ENCODE data around the gene YWHAE. TPM values are rescaled to one million over a fixed set of nuclear protein-coding genes. Genes with fewer than 3 reads are reported as not detected.

Gene YWHAE
- total and polyA plus RNA-seq, 9 donors, result 288 to 589 (median 452) TPM

DNA sequence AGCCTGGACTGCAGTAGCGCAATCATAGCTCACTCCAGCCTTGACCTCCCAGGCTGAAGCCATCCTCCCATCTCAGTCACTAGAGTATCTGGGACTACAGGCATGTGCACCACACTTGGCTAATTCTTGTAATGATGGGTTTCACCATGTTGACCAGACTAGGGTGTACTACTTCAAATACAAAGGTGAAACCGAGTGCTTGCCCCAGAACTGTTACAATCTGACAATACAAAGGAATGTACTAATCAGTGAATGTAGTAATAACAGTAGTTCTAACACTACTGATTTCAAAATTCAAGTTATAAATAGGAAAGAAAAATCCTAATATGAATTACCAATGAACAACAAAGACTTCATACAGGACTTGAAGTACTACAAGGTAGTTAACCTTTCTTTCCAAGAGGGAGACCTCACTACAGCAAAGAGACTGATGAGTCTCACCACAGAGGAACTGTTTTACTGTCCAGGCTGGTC lies 31.6 kb upstream of the YWHAE start:
- TF ChIP-seq, protein P1, sequence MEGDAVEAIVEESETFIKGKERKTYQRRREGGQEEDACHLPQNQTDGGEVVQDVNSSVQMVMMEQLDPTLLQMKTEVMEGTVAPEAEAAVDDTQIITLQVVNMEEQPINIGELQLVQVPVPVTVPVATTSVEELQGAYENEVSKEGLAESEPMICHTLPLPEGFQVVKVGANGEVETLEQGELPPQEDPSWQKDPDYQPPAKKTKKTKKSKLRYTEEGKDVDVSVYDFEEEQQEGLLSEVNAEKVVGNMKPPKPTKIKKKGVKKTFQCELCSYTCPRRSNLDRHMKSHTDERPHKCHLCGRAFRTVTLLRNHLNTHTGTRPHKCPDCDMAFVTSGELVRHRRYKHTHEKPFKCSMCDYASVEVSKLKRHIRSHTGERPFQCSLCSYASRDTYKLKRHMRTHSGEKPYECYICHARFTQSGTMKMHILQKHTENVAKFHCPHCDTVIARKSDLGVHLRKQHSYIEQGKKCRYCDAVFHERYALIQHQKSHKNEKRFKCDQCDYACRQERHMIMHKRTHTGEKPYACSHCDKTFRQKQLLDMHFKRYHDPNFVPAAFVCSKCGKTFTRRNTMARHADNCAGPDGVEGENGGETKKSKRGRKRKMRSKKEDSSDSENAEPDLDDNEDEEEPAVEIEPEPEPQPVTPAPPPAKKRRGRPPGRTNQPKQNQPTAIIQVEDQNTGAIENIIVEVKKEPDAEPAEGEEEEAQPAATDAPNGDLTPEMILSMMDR (IDR thresholded peaks at IDR 0.05), result no peak
- TF ChIP-seq POLR2A (IDR thresholded peaks at IDR 0.05) (no peak), EP300 (IDR thresholded peaks at IDR 0.05) (no peak)
- no peaks in the 10 kb centered on the region for H3K9me3 ChIP-seq
- no peak overlapping the region for H3K27ac ChIP-seq
- no peak overlapping the region for H3K4me3 ChIP-seq
- no peaks in the 10 kb centered on the region for H3K4me1 ChIP-seq (ENCODE audit: insufficient read depth)
- no peak for DNase-seq
- no peaks in the 10 kb centered on the region for H3K36me3 ChIP-seq
- 72 to 80% (median 73%) methylated on average over 2 of the region's 2 CpGs for WGBS, 3 donors
- no peaks in the 10 kb centered on the region for H3K27me3 ChIP-seq
- intact Hi-C loops (cut with DNase I), result no loop called here

DNA sequence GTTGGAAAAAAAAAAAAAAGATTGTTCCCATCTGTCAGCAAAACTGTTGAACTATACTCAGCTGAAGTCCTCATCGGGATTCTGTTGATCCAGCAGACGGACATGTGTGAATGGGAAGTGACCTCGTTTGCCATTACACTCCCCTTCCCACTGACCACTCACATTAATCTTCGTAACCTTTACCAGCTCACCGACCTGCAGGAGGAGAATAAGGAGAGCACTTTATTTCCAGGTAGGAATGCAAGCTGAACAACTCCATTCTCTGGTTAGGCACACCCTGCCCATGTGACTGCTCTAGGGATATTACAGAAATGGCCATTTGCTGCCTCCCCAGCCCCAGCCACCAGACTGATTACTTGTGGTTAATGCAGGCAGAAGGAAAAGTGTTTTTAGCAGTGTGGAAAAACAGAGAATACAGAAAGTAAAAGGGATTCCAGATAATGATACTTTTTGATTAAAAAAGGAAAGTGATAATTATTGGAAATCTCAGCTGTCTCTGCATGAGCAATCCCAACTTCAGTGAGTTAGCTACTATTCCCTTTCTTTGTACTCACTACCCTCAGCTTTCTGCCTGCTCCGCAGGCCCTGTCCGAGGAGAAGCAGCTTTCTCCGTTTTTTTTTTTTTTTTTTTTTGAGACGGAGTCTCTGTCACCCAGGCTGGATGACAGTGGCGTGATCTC lies 23.6 kb upstream of the YWHAE start:
- H3K4me1 ChIP-seq (ENCODE audit: insufficient read depth), result no peaks in the 10 kb centered on the region
- no peak for TF ChIP-seq EP300 (IDR thresholded peaks at IDR 0.05)
- TF ChIP-seq POLR2A (IDR thresholded peaks at IDR 0.05), result no peak
- TF ChIP-seq, protein P1 (IDR thresholded peaks at IDR 0.05), result no peak
- H3K27ac ChIP-seq, result no peak overlapping the region
- H3K36me3 ChIP-seq, result no peaks in the 10 kb centered on the region
- no peaks in the 10 kb centered on the region for H3K27me3 ChIP-seq
- H3K9me3 ChIP-seq, result no peaks in the 10 kb centered on the region
- intact Hi-C loops (cut with DNase I), result no loop called here
- DNase-seq, result no peak
- no peak overlapping the region for H3K4me3 ChIP-seq
- WGBS, 3 donors, result 74 to 77% (median 74%) methylated on average over 10 of the region's 10 CpGs

DNA sequence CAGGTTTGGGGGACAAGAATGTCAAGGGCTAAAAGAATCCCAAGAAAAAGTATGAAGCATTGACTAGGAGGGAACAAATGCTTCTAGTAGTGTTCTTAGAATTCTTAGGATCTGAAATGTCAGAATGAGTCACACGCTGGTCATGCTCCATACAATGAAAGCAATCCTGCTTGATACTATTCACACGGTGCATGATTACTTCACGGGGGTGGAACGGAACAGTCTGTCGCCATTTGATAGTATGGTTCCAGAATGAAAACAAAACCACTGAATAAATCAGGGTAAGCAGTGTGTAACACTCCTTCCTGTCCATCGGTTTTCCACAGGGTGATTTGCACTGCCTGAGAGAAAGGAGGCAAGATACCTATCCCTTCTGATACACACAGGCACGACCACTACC lies 22.9 kb upstream of the YWHAE start:
- 34 to 48% (median 47%) methylated on average over 7 of the region's 7 CpGs for WGBS, 3 donors

DNA sequence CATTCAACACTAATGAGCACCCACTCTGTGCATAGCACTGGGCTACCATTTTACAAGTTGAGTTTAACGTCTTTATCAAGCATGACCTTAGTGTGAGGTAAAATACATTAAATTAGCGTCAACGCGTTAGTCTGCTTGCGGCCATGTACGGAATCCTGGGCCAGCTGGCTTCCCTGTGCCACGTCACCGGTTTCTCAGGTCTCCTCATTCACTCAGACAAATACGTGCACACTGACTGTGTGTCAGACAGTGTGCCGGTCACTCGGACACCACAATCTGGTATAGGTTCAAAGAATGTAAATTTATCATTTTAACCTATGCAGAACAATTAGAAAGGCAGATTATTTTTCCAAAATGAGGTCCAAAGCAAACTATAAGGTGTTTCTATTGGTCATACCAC lies 21.4 kb upstream of the YWHAE start:
- Histone ChIP-seq H3K9me3 (no peaks in the 10 kb centered on the region), H3K36me3 (no peaks in the 10 kb centered on the region), H3K27ac (no peak overlapping the region), H3K4me3 (no peak overlapping the region), H3K27me3 (no peaks in the 10 kb centered on the region), H3K4me1 (ENCODE audit: insufficient read depth) (no peaks in the 10 kb centered on the region)
- intact Hi-C loops (cut with DNase I), result no loop called here
- no peak for DNase-seq
- TF ChIP-seq EP300 (IDR thresholded peaks at IDR 0.05), result no peak
- TF ChIP-seq, protein P1 (IDR thresholded peaks at IDR 0.05), result no peak
- TF ChIP-seq POLR2A (IDR thresholded peaks at IDR 0.05), result no peak
- WGBS, 3 donors, result 91 to 93% (median 91%) methylated on average over 11 of the region's 11 CpGs

More for the DNA sequence above, 22.9 kb upstream of the YWHAE start:
- DNase-seq, result no peak
- no peaks in the 10 kb centered on the region for H3K4me1 ChIP-seq (ENCODE audit: insufficient read depth)
- no peak overlapping the region for H3K4me3 ChIP-seq
- no peaks in the 10 kb centered on the region for H3K9me3 ChIP-seq
- H3K36me3 ChIP-seq, result no peaks in the 10 kb centered on the region
- H3K27ac ChIP-seq, result no peak overlapping the region
- intact Hi-C loops (cut with DNase I), result no loop called here
- no peak for TF ChIP-seq EP300 (IDR thresholded peaks at IDR 0.05)
- TF ChIP-seq, protein P1 (IDR thresholded peaks at IDR 0.05), result no peak
- TF ChIP-seq POLR2A (IDR thresholded peaks at IDR 0.05), result no peak
- H3K27me3 ChIP-seq, result no peaks in the 10 kb centered on the region

Measured in ovary (tissue), 9 donors.